ENCODE measurements around the gene CAPZA1.

The CAPZA1 gene

DNA sequence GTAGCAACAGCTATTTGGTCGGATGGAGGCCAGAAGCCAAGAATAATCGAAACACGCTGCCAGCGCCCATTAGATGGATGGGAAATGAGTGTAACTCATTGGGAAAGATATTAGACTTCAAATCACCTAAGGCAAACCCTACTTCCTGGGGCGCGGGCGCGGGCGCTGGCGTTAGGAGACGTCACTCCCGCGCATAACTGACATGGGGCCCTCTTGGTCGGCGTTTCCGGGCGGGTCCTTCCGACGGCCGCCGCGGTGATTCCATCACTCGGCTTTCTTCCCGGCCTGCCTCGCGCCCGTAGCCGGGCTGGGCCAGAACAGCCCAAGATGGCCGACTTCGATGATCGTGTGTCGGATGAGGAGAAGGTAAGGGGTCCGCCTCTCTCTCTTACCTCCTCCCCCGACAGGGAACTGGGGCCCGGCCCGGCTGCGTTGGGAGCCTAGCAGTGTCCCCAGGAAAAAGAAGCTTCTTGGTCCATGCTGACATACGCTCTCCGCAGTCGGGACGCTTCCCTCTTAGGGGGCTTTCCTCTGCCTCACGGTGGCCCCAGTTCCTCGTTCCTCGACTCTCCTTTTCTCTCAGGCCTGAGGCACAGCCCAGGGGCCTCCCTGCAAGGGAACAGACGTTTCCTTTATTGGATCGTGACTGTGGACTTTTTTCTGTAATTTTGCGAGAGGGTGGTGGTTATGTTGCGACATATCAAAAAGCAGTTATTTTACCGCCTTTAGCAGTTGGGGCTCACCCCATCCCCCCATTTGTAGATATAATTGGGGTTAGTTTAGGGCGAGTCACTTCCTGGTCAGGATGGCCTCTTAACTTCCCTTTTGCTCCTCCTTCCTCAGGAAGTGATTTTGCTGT, at the start of gene CAPZA1:
Gene CAPZA1, plus strand, starts transcription at position 315 of the 859 bp plus-strand sequence. Its CDS starts 13 bp downstream, at position 328.
- peaks cover 20% of the 10 kb centered on the region for H3K4me1 ChIP-seq (ENCODE audit: insufficient read depth, low read length)
- peaks cover 13% of the 10 kb centered on the region for H3K36me3 ChIP-seq (ENCODE audit: insufficient read depth, low read length)
- H2AFZ ChIP-seq (ENCODE audit: low read depth, low read length): peak within 1 kb of the TSS; percentile 86
- H3K4me3 ChIP-seq (ENCODE audit: low read length): peak within 1 kb of the TSS; percentile 68
- no peaks in the 10 kb centered on the region for H3K9me3 ChIP-seq (ENCODE audit: low read length)
- H3K27me3 ChIP-seq (ENCODE audit: insufficient read depth, low read length): no peaks in the 10 kb centered on the region

DNA sequence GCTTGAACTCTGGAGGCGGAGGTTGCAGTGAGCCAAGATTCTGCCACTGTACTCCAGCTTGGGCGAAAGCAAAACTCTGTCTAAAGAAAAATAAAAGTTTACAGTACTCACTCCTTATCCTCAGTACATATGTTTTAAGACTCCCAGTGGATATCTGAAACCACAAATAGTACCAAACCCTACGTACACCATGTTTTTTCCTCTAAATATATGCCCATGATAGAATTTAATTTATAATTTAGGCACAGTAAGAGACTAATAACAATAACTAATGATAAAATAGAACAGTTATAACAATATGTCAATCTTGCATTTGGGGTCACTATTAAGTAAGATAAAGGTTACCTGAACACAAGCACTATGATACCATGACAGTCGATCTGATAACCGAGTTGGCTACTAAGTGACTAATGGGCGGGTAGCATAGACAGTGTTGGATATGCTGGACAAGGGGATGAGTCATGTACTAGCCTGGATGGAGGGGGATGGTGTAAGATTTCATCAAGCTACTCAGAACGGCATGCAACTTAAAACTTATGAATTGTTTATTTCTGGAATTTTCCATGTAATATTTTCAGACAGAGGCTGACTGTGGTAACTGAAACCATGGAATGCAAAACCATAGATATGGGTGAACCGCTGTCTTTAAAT, 44.4 kb upstream of the CAPZA1 start:
- Histone ChIP-seq H3K9me3 (ENCODE audit: low read length) (no peaks in the 10 kb centered on the region), H2AFZ (ENCODE audit: low read depth, low read length) (no peak overlapping the region), H3K4me3 (ENCODE audit: low read length) (no peak overlapping the region), H3K27me3 (ENCODE audit: insufficient read depth, low read length) (no peaks in the 10 kb centered on the region), H3K4me1 (ENCODE audit: insufficient read depth, low read length) (no peaks in the 10 kb centered on the region), H3K36me3 (ENCODE audit: insufficient read depth, low read length) (peaks cover 53% of the 10 kb centered on the region)

DNA sequence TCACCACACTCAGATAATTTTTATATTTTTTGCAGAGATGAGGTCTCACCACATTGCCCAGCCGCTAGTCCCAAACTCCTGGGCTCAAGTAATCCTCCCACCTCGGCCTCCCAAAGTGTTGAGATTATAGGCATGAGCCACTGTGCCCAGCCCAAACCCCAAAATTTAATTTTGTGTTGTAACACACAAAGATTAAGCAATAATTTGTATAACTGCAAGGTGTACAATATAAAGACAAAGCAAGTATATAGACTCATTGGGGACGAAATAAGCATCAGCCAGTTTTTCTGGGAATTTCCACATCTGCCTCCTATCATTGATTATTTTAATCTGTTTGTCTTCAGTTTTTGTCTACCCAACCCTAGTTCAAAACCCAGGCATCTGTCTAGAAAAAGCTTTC, 43.4 kb upstream of the CAPZA1 start:
- Histone ChIP-seq H2AFZ (ENCODE audit: low read depth, low read length) (no peak overlapping the region), H3K9me3 (ENCODE audit: low read length) (no peaks in the 10 kb centered on the region), H3K36me3 (ENCODE audit: insufficient read depth, low read length) (peaks cover 48% of the 10 kb centered on the region), H3K4me1 (ENCODE audit: insufficient read depth, low read length) (no peaks in the 10 kb centered on the region), H3K27me3 (ENCODE audit: insufficient read depth, low read length) (no peaks in the 10 kb centered on the region), H3K4me3 (ENCODE audit: low read length) (no peak overlapping the region)

DNA sequence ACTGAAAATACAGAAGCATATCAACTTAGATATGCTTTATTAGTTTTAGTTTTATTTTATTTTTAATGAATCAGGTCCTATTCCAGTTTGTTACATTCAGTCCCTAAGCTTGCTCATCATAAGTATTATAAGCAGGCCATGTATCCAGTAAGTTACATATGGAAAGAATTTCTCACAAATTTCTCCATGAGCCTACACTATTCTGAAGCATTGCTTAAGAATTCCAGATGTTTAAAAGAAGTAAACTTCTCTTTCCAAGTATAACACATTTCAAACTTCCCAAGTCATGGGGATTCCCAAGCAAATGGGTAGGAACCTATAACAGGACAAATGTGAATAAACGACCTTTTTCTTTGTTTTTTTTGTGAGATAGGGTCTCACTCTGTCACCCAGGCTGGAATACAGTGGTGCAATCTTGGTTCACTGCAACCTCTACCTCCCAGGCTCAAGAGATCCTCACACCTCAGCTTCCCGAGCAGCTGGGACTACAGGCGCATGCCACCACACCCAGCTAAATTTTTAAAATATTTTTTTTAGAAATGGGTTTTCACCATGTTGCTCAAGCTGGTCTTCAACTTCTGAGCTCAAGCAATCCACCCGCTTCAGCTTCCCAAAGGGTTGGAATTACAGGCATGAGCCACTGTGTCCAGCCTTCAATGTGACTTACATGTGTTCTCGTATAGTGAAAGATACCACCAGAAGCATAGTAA, 39.7 kb upstream of the CAPZA1 start:
- no peak overlapping the region for H2AFZ ChIP-seq (ENCODE audit: low read depth, low read length)
- H3K4me3 ChIP-seq (ENCODE audit: low read length): no peak overlapping the region
- H3K27me3 ChIP-seq (ENCODE audit: insufficient read depth, low read length): no peaks in the 10 kb centered on the region
- no peaks in the 10 kb centered on the region for H3K9me3 ChIP-seq (ENCODE audit: low read length)
- peaks cover 46% of the 10 kb centered on the region for H3K36me3 ChIP-seq (ENCODE audit: insufficient read depth, low read length)
- H3K4me1 ChIP-seq (ENCODE audit: insufficient read depth, low read length): no peaks in the 10 kb centered on the region

DNA sequence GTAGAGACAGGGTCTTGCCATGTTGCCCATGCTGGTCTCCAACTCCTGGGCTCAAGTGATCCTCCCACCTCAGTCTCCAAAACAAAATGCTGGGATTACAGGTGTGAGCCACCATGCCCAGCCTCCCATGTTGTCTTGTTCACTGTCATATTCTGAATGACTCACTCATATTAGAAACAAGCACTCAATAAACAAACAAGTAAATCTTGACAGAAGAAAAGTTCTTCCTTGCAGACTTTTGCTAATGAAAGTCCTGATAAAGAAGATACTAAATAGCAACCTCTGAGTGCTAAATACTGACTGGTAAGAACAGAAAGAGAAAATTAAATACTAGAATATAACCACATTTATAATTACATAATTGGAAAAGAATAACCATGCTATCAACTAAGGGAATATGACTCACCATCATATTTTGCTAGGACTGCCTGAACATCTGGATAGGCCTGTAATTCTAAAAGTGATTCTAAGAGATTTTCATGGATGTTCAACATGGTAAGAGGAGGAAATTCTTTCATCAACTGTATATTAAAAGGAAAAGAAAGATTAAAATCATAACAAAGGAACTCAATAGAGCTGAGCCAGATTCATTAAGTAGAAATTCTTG, 37.9 kb upstream of the CAPZA1 start:
- peaks cover 32% of the 10 kb centered on the region for H3K36me3 ChIP-seq (ENCODE audit: insufficient read depth, low read length)
- no peak overlapping the region for H3K4me3 ChIP-seq (ENCODE audit: low read length)

DNA sequence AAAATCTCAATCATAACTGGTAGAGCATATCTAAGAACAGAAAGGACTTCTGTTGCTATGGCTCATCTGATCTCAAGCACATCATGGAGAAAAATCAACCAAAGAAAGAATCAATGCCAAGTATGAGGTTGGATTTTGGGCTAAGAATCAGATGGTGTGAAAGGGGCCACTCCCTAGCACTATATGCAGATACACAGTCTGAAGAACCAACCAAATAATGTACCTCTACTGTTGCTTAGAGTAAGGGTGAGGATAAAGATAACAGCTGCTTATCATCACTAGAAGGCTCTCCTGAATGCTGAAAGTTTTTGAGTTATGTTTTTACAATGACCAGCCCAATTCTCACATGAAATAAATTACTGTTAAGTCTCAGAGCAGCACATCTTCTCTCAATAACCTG, 36.3 kb upstream of the CAPZA1 start:
- Histone ChIP-seq H2AFZ (ENCODE audit: low read depth, low read length) (no peak overlapping the region), H3K36me3 (ENCODE audit: insufficient read depth, low read length) (peaks cover 28% of the 10 kb centered on the region), H3K4me3 (ENCODE audit: low read length) (no peak overlapping the region), H3K9me3 (ENCODE audit: low read length) (no peaks in the 10 kb centered on the region), H3K4me1 (ENCODE audit: insufficient read depth, low read length) (no peaks in the 10 kb centered on the region), H3K27me3 (ENCODE audit: insufficient read depth, low read length) (no peaks in the 10 kb centered on the region)

More for the DNA sequence above, 37.9 kb upstream of the CAPZA1 start:
- Histone ChIP-seq H3K4me1 (ENCODE audit: insufficient read depth, low read length) (no peaks in the 10 kb centered on the region), H3K27me3 (ENCODE audit: insufficient read depth, low read length) (no peaks in the 10 kb centered on the region), H2AFZ (ENCODE audit: low read depth, low read length) (no peak overlapping the region), H3K9me3 (ENCODE audit: low read length) (no peaks in the 10 kb centered on the region)

DNA sequence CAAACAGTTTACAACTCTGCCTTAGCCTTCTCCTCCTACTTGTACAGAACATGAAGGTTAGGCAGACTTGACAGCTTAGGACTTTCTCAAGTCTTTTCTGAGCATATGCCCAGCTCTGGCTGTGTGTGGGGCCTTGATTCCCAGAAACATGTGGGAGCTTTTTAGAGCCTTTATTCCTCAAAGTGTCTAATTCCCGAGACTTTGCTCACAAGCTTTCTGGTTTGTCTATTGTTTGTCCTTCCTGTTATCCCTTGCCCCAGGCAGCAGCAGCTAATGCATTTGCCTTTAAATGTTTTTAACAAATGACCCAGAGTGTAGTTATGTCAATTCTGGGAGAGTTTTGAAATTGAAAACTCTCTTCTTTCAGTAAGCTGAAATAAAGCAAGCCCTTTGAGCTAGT, 29.9 kb upstream of the CAPZA1 start:
- no peaks in the 10 kb centered on the region for H3K4me1 ChIP-seq (ENCODE audit: insufficient read depth, low read length)
- H3K9me3 ChIP-seq (ENCODE audit: low read length): no peaks in the 10 kb centered on the region
- no peak overlapping the region for H2AFZ ChIP-seq (ENCODE audit: low read depth, low read length)
- H3K36me3 ChIP-seq (ENCODE audit: insufficient read depth, low read length): peaks cover 35% of the 10 kb centered on the region
- H3K27me3 ChIP-seq (ENCODE audit: insufficient read depth, low read length): no peaks in the 10 kb centered on the region
- no peak overlapping the region for H3K4me3 ChIP-seq (ENCODE audit: low read length)

DNA sequence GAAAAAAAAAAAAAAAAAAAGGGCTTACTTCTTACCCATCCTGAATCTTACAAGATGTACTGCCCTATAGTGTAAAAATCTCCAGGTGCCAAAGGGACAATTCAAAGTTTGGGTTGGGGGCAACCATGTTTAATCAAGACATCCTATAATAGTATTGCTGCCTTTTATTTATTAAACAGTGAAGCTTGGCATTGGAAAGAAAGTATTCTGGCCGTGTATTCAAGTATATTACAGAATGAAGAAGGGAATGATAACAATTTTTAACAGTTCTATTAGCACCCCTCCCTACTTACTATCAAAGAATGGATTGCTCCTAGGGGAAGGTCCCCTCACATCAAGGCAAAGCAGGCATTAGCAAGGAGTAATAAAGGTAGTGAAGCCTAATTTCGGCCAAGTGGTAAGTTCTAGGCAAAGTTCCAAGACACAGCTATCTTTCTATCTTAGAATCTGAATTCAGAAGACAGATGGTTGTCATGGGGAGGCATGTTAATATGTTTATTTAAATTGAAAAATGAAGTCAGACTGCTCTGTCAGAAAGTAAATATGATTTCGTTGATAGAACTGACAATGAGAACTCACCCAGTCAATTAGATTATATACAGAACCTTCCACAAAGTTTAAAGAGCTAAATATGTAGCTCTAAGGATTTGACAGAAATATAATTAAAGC, 25.3 kb upstream of the CAPZA1 start:
- Histone ChIP-seq H2AFZ (ENCODE audit: low read depth, low read length) (no peak overlapping the region), H3K4me3 (ENCODE audit: low read length) (no peak overlapping the region), H3K36me3 (ENCODE audit: insufficient read depth, low read length) (peaks cover 47% of the 10 kb centered on the region), H3K27me3 (ENCODE audit: insufficient read depth, low read length) (no peaks in the 10 kb centered on the region), H3K4me1 (ENCODE audit: insufficient read depth, low read length) (no peaks in the 10 kb centered on the region), H3K9me3 (ENCODE audit: low read length) (no peaks in the 10 kb centered on the region)

DNA sequence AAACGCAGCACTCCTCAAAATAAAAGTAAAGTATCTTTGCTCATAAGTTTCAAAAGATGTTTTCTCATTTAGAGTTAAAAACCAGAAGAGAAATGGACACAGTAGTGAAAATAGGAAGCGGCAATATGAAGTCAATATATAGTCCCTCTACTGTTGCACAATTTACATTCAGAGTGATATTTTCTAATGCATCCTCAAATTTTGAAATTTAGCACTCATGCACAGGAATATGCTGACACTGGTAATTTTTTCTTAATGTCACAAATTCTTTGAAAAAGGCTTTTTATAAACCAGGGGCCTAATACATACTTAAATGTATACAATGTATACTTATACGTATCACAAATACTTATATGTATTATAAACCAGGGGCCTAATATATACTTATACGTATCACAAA, 20.2 kb upstream of the CAPZA1 start:
- no peak overlapping the region for H2AFZ ChIP-seq (ENCODE audit: low read depth, low read length)
- H3K9me3 ChIP-seq (ENCODE audit: low read length): no peaks in the 10 kb centered on the region
- peaks cover 55% of the 10 kb centered on the region for H3K36me3 ChIP-seq (ENCODE audit: insufficient read depth, low read length)
- no peaks in the 10 kb centered on the region for H3K4me1 ChIP-seq (ENCODE audit: insufficient read depth, low read length)
- H3K4me3 ChIP-seq (ENCODE audit: low read length): no peak overlapping the region
- H3K27me3 ChIP-seq (ENCODE audit: insufficient read depth, low read length): no peaks in the 10 kb centered on the region

DNA sequence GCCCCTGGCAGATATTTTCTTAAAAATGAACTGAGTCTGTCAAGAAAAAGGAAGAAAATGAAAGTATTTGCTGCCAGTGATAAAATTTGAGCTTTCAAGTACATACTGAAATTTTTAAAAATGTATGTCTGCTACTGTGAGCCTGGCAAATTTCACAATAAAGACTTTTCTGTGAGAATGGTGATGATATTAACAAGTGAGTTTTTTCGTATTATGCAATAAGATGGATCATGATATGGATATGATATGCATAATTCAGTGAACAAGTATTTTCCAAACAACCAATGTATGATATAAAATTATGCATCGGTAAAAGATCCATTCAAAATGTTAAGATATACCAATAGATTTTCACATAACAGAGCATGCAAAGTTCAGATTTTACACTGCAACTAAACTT, 16.6 kb upstream of the CAPZA1 start:
- Histone ChIP-seq H2AFZ (ENCODE audit: low read depth, low read length) (no peak overlapping the region), H3K4me3 (ENCODE audit: low read length) (no peak overlapping the region), H3K4me1 (ENCODE audit: insufficient read depth, low read length) (no peaks in the 10 kb centered on the region), H3K9me3 (ENCODE audit: low read length) (no peaks in the 10 kb centered on the region), H3K36me3 (ENCODE audit: insufficient read depth, low read length) (peaks cover 47% of the 10 kb centered on the region), H3K27me3 (ENCODE audit: insufficient read depth, low read length) (no peaks in the 10 kb centered on the region)

DNA sequence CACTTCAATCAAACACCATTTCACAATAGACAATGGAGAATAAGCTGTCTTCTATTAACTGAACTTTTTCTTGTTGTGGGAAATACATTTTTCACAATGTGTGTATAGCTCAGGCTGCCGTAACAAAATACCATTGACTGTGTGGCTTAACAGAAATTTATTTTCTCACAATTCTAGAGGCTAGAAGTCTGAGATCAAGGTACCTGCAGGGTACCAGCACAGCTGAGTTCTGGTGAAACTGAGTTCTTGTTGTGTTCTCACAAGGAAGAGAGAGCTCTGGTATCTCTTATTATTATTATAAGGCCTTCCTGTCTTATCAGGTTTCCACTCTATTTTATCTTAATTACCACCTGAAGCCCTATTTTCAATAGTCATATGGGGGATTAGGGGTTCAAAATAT, 16.1 kb upstream of the CAPZA1 start:
- no peak overlapping the region for H3K4me3 ChIP-seq (ENCODE audit: low read length)
- H3K4me1 ChIP-seq (ENCODE audit: insufficient read depth, low read length): no peaks in the 10 kb centered on the region
- peaks cover 50% of the 10 kb centered on the region for H3K36me3 ChIP-seq (ENCODE audit: insufficient read depth, low read length)
- no peaks in the 10 kb centered on the region for H3K27me3 ChIP-seq (ENCODE audit: insufficient read depth, low read length)
- H3K9me3 ChIP-seq (ENCODE audit: low read length): no peaks in the 10 kb centered on the region
- H2AFZ ChIP-seq (ENCODE audit: low read depth, low read length): no peak overlapping the region

DNA sequence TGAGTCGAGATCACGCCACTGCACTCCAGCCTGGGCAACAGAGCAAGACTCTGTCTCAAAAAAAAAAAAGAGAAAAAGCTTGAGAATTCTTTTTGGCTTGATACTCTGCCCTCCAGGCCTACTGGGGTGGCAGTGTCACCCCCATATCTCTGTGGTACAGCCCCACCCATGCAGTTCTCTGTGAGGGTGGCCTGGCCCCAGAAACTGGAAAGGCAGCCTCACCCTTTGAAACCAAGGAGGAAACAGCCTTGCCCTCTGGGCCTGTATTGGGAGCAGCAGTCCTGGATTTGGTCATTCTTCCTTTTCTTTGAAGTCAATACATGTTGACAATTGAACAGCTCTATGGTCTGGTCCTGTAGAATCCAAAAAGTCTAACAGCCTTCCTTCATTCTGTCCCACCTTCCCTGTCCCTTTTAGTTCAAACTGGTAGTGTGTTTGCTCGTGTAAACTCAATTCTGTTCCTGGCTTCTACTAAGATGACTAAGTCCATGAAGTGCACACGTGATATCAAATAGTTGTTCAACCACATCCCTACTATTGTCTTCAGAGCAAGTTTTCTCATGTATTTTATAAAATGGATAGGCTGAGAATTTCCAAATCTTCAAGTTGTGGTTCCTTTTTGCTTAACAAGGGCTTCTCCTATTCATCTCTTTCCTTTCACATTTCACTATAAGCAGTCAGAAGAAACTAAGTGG, 13.9 kb upstream of the CAPZA1 start:
- no peaks in the 10 kb centered on the region for H3K27me3 ChIP-seq (ENCODE audit: insufficient read depth, low read length)
- H3K9me3 ChIP-seq (ENCODE audit: low read length): no peaks in the 10 kb centered on the region
- H3K4me3 ChIP-seq (ENCODE audit: low read length): no peak overlapping the region
- H3K4me1 ChIP-seq (ENCODE audit: insufficient read depth, low read length): no peaks in the 10 kb centered on the region
- H2AFZ ChIP-seq (ENCODE audit: low read depth, low read length): no peak overlapping the region
- H3K36me3 ChIP-seq (ENCODE audit: insufficient read depth, low read length): peaks cover 62% of the 10 kb centered on the region

All from neuron (in vitro differentiated cells).